ENCODE data around the gene UNC119B.

Gene UNC119B

DNA sequence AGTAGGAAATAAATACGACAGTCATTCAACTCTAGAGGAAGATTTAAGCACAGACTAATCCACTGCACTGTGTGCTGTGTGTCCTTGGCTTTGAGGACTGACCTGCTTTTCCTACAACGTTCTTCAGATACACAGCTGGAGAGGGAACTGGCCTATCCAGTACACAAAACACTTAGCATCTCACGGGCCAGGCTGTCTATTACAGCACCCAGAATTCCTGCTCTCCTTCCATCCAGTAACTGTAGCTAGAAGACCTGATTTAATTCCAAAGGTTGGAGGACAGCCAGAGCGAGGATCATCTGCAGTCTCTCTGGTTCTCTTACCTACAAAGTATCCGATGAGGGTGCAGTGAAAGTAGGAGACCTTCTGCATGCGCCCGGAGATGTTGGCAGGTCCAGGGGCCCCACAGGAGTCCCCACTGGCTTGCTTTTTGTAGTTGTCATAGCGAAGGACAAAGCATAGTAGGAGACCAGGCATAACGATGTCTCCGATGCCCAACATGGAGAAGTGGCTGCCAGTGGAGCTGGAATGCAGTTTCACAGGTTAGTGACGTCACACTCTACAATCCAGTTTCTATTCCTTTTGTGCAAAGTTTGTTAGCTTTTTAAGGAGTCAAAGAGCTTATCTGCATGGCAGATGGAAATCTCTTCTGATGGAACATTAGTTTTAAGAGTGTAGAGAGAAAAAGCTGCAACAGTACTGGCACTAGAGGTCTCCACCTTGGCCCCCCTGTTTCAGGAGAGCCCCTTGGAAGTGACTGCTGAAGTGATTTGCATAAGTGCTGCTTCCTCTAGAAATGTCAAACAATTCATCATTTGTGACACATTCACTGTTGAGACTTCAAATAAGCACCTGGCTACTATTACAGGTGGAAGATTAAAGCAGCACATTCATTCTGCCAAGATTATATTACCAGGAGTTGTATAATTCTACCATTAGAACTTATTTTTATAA, 57.1 kb downstream of the UNC119B start:
- no peak for DNase-seq (ENCODE audit: low spot score)

DNA sequence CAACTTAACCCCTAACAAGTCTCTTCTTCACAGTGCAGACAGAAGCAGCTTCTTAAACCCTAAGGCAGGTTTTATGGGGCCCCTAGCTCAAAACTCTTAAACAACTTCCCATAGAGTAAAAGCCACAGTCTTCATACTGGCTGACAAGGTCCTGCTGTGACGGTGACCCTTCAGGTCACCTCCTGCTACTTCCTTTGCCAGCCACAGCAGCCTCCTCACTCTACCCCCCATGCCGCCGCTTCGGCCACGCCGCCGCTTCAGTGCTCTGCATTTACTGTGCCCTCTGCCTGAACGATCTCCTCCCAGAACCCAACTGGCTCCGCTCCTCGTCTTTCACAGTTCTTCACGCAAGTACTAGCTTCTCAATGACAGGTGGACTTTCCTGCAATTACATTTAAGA, 60.8 kb downstream of the UNC119B start:
- no peak for DNase-seq (ENCODE audit: low spot score)
